ENCODE measurements around the gene SBK1.

The SBK1 gene

DNA sequence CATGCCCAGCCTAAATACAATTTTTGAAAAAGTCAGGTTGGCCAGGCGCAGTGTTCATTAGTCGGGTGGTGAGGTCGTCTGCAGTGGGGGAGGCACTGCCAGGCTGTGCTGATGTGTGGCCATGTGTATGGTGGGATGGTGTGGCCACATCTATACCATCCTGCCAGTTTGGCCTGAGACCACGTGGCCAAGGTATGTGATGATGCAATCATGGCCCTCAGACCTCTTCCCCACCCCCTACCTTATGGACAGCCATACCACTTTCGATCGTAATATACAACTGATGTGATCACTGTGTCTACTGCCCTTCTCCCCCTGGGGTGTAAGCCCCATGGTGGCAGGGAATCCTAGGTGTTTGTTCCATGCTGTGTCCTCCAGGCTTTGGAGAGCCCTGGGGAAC is 23.7 kb downstream of the SBK1 start:
- Histone ChIP-seq H2AFZ (ENCODE audit: low read length) (no peak overlapping the region), H3K9ac (ENCODE audit: low read length) (no peak overlapping the region), H3K27ac (ENCODE audit: low read depth, low read length, poor library complexity, severe bottlenecking) (no peak overlapping the region), H3F3A (ENCODE audit: insufficient read depth, low read length) (no peaks in the 10 kb centered on the region), H3K36me3 (ENCODE audit: insufficient read depth, low read length) (no peaks in the 10 kb centered on the region), H3K79me2 (ENCODE audit: insufficient read depth, low read length) (no peaks in the 10 kb centered on the region), H4K20me1 (ENCODE audit: insufficient read depth, low read length) (no peaks in the 10 kb centered on the region), H3K4me3 (ENCODE audit: low read depth, low read length, poor library complexity, severe bottlenecking) (no peak overlapping the region), H3K4me1 (ENCODE audit: insufficient read depth, low read length, severe bottlenecking) (no peaks in the 10 kb centered on the region), H3K9me2 (ENCODE audit: low read depth, low read length) (no peaks in the 10 kb centered on the region), H3K9me3 (ENCODE audit: low read length) (no peaks in the 10 kb centered on the region), H3K4me2 (ENCODE audit: low read length) (no peak overlapping the region), H3K27me3 (ENCODE audit: insufficient read depth, low read length) (no peaks in the 10 kb centered on the region)
- TF ChIP-seq, protein P1, sequence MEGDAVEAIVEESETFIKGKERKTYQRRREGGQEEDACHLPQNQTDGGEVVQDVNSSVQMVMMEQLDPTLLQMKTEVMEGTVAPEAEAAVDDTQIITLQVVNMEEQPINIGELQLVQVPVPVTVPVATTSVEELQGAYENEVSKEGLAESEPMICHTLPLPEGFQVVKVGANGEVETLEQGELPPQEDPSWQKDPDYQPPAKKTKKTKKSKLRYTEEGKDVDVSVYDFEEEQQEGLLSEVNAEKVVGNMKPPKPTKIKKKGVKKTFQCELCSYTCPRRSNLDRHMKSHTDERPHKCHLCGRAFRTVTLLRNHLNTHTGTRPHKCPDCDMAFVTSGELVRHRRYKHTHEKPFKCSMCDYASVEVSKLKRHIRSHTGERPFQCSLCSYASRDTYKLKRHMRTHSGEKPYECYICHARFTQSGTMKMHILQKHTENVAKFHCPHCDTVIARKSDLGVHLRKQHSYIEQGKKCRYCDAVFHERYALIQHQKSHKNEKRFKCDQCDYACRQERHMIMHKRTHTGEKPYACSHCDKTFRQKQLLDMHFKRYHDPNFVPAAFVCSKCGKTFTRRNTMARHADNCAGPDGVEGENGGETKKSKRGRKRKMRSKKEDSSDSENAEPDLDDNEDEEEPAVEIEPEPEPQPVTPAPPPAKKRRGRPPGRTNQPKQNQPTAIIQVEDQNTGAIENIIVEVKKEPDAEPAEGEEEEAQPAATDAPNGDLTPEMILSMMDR (IDR thresholded peaks at IDR 0.05; ENCODE audit: low read length), result no peak
- no peak for TF ChIP-seq EZH2 (IDR thresholded peaks at IDR 0.05; ENCODE audit: borderline replicate concordance, low read length)

- Histone ChIP-seq H3K4me2 (ENCODE audit: low read length) (no peak overlapping the region), H3K27me3 (ENCODE audit: insufficient read depth, low read length) (no peaks in the 10 kb centered on the region), H3K27ac (ENCODE audit: low read depth, low read length, poor library complexity, severe bottlenecking) (no peak overlapping the region), H4K20me1 (ENCODE audit: insufficient read depth, low read length) (no peaks in the 10 kb centered on the region), H2AFZ (ENCODE audit: low read length) (no peak overlapping the region), H3K9me3 (ENCODE audit: low read length) (no peaks in the 10 kb centered on the region), H3K9ac (ENCODE audit: low read length) (no peak overlapping the region), H3K79me2 (ENCODE audit: insufficient read depth, low read length) (no peaks in the 10 kb centered on the region), H3K4me1 (ENCODE audit: insufficient read depth, low read length, severe bottlenecking) (no peaks in the 10 kb centered on the region), H3K9me2 (ENCODE audit: low read depth, low read length) (no peaks in the 10 kb centered on the region), H3K36me3 (ENCODE audit: insufficient read depth, low read length) (no peaks in the 10 kb centered on the region), H3F3A (ENCODE audit: insufficient read depth, low read length) (no peaks in the 10 kb centered on the region), H3K4me3 (ENCODE audit: low read depth, low read length, poor library complexity, severe bottlenecking) (no peak overlapping the region)
- TF ChIP-seq, protein P1 (IDR thresholded peaks at IDR 0.05; ENCODE audit: low read length), result peak; percentile 87
- no peak for TF ChIP-seq EZH2 (IDR thresholded peaks at IDR 0.05; ENCODE audit: borderline replicate concordance, low read length)
Observed at GRCh38 chr16:28317040-28317880, 24.9 kb downstream of the SBK1 start.

GRCh38 chr16:28318042-28318744 is 25.9 kb downstream of the SBK1 start:
- Histone ChIP-seq H2AFZ (ENCODE audit: low read length) (no peak overlapping the region), H3K27me3 (ENCODE audit: insufficient read depth, low read length) (no peaks in the 10 kb centered on the region), H3K36me3 (ENCODE audit: insufficient read depth, low read length) (no peaks in the 10 kb centered on the region), H3K79me2 (ENCODE audit: insufficient read depth, low read length) (no peaks in the 10 kb centered on the region), H3K9me2 (ENCODE audit: low read depth, low read length) (no peaks in the 10 kb centered on the region), H3K27ac (ENCODE audit: low read depth, low read length, poor library complexity, severe bottlenecking) (no peak overlapping the region), H3K4me3 (ENCODE audit: low read depth, low read length, poor library complexity, severe bottlenecking) (no peak overlapping the region), H3K9me3 (ENCODE audit: low read length) (no peaks in the 10 kb centered on the region), H4K20me1 (ENCODE audit: insufficient read depth, low read length) (no peaks in the 10 kb centered on the region), H3K4me1 (ENCODE audit: insufficient read depth, low read length, severe bottlenecking) (no peaks in the 10 kb centered on the region), H3F3A (ENCODE audit: insufficient read depth, low read length) (no peaks in the 10 kb centered on the region), H3K4me2 (ENCODE audit: low read length) (no peak overlapping the region), H3K9ac (ENCODE audit: low read length) (no peak overlapping the region)
- TF ChIP-seq EZH2 (IDR thresholded peaks at IDR 0.05; ENCODE audit: borderline replicate concordance, low read length), result no peak
- TF ChIP-seq, protein P1 (IDR thresholded peaks at IDR 0.05; ENCODE audit: low read length), result no peak
